ENCODE data around the gene MAGI1.

- TF ChIP-seq CTCF (IDR thresholded peaks at IDR 0.05; ENCODE audit: insufficient read depth, low read length, poor library complexity, severe bottlenecking), result no peak
- no peak for TF ChIP-seq EZH2phosphoT487 (conservative IDR thresholded peaks at IDR 0.05; ENCODE audit: low read length)
Measured at GRCh38 chr3:65433480-65433879, 605.2 kb downstream of the MAGI1 start.
